GM06990 (cell line): ENCODE results near the gene NEU4.
"Not testable (repeated sequence)": the region's sequence is repeated elsewhere in the genome, so short reads cannot be mapped to it uniquely, and the experiment has no call there.

Experiments
- DNase-seq: peaks from one replicate; pipeline ENCODE4 v3.0.0-alpha.2; 2011; ENCODE audit not compliant: insufficient read length; ENCODE audit errors: extremely low read depth
- H3K27me3 ChIP-seq: replicated peaks from 2 replicates; pipeline ENCODE4 v1.6.0; 2011; ENCODE audit warnings: low read length; ENCODE audit not compliant: control insufficient read depth, insufficient read depth
- H3K36me3 ChIP-seq: 2 replicates; pipeline ENCODE4 v1.5.1; 2011; ENCODE audit warnings: low read length; ENCODE audit not compliant: control insufficient read depth, insufficient read depth
- H3K4me3 ChIP-seq: replicated peaks from 2 replicates; pipeline ENCODE4 v1.5.1; 2011; ENCODE audit warnings: low read depth, mild to moderate bottlenecking, control low read depth, low read length
- TF ChIP-seq, protein P1 (sequence below): IDR thresholded peaks from 2 replicates; pipeline ENCODE4 v1.5.1; 2011; ENCODE audit warnings: low read length, control low read depth, mild to moderate bottlenecking, inconsistent platforms; ENCODE audit not compliant: insufficient read depth, poor library complexity, severe bottlenecking

NEU4 gene

DNA sequence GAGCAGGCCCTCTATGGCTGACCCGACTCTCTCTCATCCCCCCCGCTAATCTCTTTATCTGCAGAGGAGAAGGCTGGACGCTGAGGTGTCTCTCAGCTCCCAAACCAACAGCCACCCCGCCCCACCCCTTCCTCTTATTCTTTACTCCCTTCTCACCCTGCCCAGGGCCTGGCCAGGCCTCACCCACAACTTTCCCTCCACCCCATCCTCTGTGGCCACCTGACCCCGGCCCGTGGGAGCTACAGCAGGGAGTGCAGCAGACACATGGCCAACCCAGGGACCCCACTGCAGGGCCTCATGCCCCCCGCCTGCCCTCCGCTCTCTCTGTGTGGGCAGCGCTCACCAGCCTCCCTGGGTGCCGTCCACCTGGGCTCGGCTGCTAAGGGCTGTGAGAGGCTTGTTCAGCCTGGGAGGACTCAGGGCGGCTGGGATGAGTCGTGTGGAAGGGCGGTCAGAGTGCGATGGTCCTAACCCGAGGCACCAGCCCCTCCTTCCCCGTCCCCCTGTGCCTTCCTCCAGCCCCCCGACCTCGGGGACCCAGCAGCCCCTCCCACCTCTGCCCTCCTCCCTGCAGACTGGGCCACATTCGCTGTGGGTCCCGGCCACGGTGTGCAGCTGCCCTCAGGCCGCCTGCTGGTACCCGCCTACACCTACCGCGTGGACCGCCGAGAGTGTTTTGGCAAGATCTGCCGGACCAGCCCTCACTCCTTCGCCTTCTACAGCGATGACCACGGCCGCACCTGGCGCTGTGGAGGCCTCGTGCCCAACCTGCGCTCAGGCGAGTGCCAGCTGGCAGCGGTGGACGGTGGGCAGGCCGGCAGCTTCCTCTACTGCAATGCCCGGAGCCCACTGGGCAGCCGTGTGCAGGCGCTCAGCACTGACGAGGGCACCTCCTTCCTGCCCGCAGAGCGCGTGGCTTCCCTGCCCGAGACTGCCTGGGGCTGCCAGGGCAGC, 6.8 kb downstream of the NEU4 start:
- H3K36me3 ChIP-seq = no peaks in the 10 kb centered on the region
- TF ChIP-seq, protein P1, sequence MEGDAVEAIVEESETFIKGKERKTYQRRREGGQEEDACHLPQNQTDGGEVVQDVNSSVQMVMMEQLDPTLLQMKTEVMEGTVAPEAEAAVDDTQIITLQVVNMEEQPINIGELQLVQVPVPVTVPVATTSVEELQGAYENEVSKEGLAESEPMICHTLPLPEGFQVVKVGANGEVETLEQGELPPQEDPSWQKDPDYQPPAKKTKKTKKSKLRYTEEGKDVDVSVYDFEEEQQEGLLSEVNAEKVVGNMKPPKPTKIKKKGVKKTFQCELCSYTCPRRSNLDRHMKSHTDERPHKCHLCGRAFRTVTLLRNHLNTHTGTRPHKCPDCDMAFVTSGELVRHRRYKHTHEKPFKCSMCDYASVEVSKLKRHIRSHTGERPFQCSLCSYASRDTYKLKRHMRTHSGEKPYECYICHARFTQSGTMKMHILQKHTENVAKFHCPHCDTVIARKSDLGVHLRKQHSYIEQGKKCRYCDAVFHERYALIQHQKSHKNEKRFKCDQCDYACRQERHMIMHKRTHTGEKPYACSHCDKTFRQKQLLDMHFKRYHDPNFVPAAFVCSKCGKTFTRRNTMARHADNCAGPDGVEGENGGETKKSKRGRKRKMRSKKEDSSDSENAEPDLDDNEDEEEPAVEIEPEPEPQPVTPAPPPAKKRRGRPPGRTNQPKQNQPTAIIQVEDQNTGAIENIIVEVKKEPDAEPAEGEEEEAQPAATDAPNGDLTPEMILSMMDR = no peak
- H3K4me3 ChIP-seq = no peak overlapping the region
- DNase-seq = no peak
- no peaks in the 10 kb centered on the region for H3K27me3 ChIP-seq

DNA sequence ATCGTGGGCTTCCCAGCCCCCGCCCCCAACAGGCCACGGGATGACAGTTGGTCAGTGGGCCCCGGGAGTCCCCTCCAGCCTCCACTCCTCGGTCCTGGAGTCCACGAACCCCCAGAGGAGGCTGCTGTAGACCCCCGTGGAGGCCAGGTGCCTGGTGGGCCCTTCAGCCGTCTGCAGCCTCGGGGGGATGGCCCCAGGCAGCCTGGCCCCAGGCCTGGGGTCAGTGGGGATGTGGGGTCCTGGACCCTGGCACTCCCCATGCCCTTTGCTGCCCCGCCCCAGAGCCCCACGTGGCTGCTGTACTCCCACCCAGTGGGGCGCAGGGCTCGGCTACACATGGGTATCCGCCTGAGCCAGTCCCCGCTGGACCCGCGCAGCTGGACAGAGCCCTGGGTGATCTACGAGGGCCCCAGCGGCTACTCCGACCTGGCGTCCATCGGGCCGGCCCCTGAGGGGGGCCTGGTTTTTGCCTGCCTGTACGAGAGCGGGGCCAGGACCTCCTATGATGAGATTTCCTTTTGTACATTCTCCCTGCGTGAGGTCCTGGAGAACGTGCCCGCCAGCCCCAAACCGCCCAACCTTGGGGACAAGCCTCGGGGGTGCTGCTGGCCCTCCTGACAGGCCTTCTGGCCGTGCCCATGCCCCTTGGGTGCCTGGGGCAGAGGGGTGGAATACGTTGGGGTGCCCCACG, 7.6 kb downstream of the NEU4 start:
- Histone ChIP-seq H3K27me3 (no peaks in the 10 kb centered on the region), H3K36me3 (no peaks in the 10 kb centered on the region), H3K4me3 (no peak overlapping the region)
- DNase-seq = no peak
- TF ChIP-seq, protein P1 = no peak

DNA sequence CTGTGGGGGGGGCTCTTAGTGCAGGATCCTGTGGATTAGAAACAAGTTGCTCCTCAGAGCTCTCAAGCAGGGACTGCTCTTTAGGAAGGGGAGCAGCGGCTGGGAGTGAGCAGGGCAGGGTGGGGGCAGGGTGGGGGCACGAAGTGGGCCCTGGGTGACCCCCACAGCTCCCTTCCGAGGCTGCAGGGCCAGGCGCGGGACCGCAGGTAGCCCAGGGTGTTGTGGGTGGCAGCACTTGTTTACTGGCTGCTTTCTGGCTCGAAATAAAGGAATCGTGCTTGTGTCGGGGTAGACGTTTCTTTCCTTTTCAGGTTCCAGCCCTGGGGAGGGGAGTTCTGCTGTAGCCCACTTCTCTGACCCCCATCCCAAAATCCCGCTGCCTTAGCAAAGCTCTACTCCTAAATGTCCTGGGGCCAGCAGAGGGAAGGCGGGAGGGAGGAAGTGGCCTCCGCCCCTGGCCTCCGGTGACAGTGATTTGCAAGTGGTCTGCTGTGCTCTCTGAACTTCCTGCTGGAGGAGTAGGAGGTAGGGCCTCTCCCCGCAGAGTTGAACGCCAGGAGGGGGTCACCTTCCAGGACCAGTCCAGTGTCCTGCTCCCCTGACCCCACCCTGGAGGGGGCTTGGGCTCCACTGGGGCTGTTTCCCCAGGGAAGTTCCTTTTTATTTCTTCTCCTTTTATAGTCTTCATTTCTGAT, 8.3 kb downstream of the NEU4 start:
- no peak overlapping the region for H3K4me3 ChIP-seq
- TF ChIP-seq, protein P1 = no peak
- H3K27me3 ChIP-seq = no peaks in the 10 kb centered on the region
- no peak for DNase-seq
- H3K36me3 ChIP-seq = no peaks in the 10 kb centered on the region

DNA sequence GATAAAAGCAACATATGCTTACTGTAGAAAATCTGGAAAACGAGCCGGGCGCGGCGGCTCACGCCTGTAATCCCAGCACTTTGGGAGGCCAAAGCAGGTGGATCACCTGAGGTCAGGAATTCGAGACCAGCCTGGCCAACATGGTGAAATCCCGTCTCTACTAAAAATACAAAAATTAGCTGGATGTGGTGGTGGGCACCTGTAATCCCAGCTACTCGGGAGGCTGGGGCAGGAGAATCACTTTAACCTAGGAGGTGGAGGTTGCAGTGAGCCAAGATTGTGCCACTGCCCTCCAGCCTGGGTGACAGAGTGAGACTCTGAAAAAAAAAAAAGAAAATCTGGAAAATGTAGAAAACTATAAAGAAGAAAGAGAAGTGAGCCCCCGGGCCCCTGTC, 8.8 kb downstream of the NEU4 start:
- not testable (repeated sequence) for DNase-seq, H3K36me3 ChIP-seq, H3K27me3 ChIP-seq, H3K4me3 ChIP-seq

DNA sequence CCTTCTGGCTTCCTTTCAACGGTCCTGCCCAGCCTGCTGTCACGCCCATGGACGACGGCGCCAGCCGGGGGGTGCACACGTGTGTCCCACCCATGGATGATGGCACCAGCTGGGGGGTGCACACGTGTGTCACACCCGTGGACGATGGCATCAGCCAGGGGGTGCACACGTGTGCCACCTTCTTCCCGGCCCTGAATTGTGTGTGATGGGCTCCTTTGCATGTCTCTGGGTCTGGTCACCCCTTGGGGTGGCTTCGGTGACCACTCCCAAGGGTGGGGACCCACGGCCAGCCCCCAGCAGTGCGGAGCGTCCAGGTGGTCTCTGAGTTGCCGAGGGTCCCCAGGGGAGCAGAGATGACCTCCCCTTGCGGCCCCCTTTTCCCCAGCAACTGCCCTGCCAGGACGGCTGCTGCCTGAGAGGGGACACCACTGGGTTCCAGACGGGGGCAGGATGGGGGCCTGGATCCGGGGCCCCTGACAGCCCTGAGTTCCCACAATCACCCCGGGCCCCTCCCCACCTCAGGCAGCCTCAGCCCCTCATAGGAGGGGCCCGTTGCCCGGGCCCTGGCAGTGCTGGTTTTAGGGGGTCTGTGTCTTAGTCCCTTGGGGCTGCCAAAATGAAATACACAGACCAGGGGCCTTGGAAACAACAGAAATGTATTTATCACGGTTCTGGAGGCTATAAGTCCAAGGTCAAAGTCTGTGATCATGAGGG, 9.4 kb downstream of the NEU4 start:
- Histone ChIP-seq H3K4me3 (no peak overlapping the region), H3K36me3 (no peaks in the 10 kb centered on the region), H3K27me3 (no peaks in the 10 kb centered on the region)
- no peak for DNase-seq
- TF ChIP-seq, protein P1 = no peak
